Stomach smooth muscle (tissue), 2 donors: ENCODE data around the gene RFTN1.

Experiments used
- H3K27ac ChIP-seq: one replicate; pipeline ENCODE4 v1.7.0; 2013; ENCODE audit warnings: mild to moderate bottlenecking, low read length, inconsistent platforms
- H3K27me3 ChIP-seq, 2 donors: one replicate each; pipeline ENCODE4 v1.7.0; 2013; ENCODE audit warnings: low read length in 2 of 2; ENCODE audit not compliant: insufficient read depth in 2 of 2, control insufficient read depth in 1 of 2
- H3K36me3 ChIP-seq, 2 donors: one replicate each; pipeline ENCODE4 v1.7.0; 2013; ENCODE audit warnings: low read length in 2 of 2; ENCODE audit not compliant: control insufficient read depth in 2 of 2, insufficient read depth in 2 of 2
- H3K4me1 ChIP-seq: one replicate; pipeline ENCODE4 v1.7.0; 2013; ENCODE audit warnings: low read length; ENCODE audit not compliant: control insufficient read depth, insufficient read depth
- H3K4me3 ChIP-seq, 2 donors: one replicate each; pipeline ENCODE4 v1.7.0; 2013; ENCODE audit warnings: low read length in 2 of 2
- H3K9ac ChIP-seq, 2 donors: one replicate each; pipeline ENCODE4 v1.7.0; 2013; ENCODE audit warnings: low read length in 2 of 2, mild to moderate bottlenecking in 1 of 2
- H3K9me3 ChIP-seq, 2 donors: one replicate each; pipeline ENCODE4 v1.7.0; 2013; ENCODE audit warnings: low read length in 2 of 2; ENCODE audit not compliant: control insufficient read depth in 2 of 2
- donor health status: healthy.
- donor health status: Pancreatic carcinoma.

Gene RFTN1

GRCh38 chr3:16485395-16485992 lies 28.0 kb downstream of the RFTN1 start:
- Histone ChIP-seq H3K4me1 (no peaks in the 10 kb centered on the region), H3K9ac (no peak overlapping the region), H3K27me3 (no peaks in the 10 kb centered on the region), H3K27ac (no peak overlapping the region), H3K4me3 (no peak overlapping the region), H3K36me3 (no peaks in the 10 kb centered on the region), H3K9me3 (no peaks in the 10 kb centered on the region)

GRCh38 chr3:16484984-16485383 lies 28.5 kb downstream of the RFTN1 start:
- no peak overlapping the region for H3K9ac ChIP-seq
- no peak overlapping the region for H3K4me3 ChIP-seq
- H3K4me1 ChIP-seq, result no peaks in the 10 kb centered on the region
- H3K9me3 ChIP-seq, result no peaks in the 10 kb centered on the region
- no peaks in the 10 kb centered on the region for H3K36me3 ChIP-seq
- no peak overlapping the region for H3K27ac ChIP-seq
- no peaks in the 10 kb centered on the region for H3K27me3 ChIP-seq

GRCh38 chr3:16484216-16484615 lies 29.3 kb downstream of the RFTN1 start:
- Histone ChIP-seq H3K36me3 (no peaks in the 10 kb centered on the region), H3K9me3 (no peaks in the 10 kb centered on the region), H3K4me1 (no peaks in the 10 kb centered on the region), H3K4me3 (no peak overlapping the region), H3K27ac (no peak overlapping the region), H3K9ac (no peak overlapping the region), H3K27me3 (no peaks in the 10 kb centered on the region)

GRCh38 chr3:16482770-16483531 lies 30.5 kb downstream of the RFTN1 start:
- no peak overlapping the region for H3K27ac ChIP-seq
- no peaks in the 10 kb centered on the region for H3K4me1 ChIP-seq
- H3K4me3 ChIP-seq, result no peak overlapping the region
- H3K27me3 ChIP-seq, result no peaks in the 10 kb centered on the region
- no peaks in the 10 kb centered on the region for H3K9me3 ChIP-seq
- H3K9ac ChIP-seq, result no peak overlapping the region
- no peaks in the 10 kb centered on the region for H3K36me3 ChIP-seq

GRCh38 chr3:16482194-16482769 lies 31.2 kb downstream of the RFTN1 start:
- Histone ChIP-seq H3K9ac (no peak overlapping the region), H3K27me3 (no peaks in the 10 kb centered on the region), H3K4me3 (no peak overlapping the region), H3K4me1 (no peaks in the 10 kb centered on the region), H3K9me3 (no peaks in the 10 kb centered on the region), H3K27ac (no peak overlapping the region), H3K36me3 (no peaks in the 10 kb centered on the region)

GRCh38 chr3:16481546-16481897 lies 32.0 kb downstream of the RFTN1 start:
- Histone ChIP-seq H3K27me3 (no peaks in the 10 kb centered on the region), H3K4me3 (no peak overlapping the region), H3K9me3 (no peaks in the 10 kb centered on the region), H3K36me3 (no peaks in the 10 kb centered on the region), H3K4me1 (no peaks in the 10 kb centered on the region), H3K27ac (no peak overlapping the region), H3K9ac (no peak overlapping the region)

- no peaks in the 10 kb centered on the region for H3K36me3 ChIP-seq
- H3K9ac ChIP-seq, result no peak overlapping the region
- no peaks in the 10 kb centered on the region for H3K9me3 ChIP-seq
- no peak overlapping the region for H3K27ac ChIP-seq
- H3K4me1 ChIP-seq, result no peaks in the 10 kb centered on the region
- no peaks in the 10 kb centered on the region for H3K27me3 ChIP-seq
- no peak overlapping the region for H3K4me3 ChIP-seq
Measured at GRCh38 chr3:16480861-16481545, 32.5 kb downstream of the RFTN1 start.

GRCh38 chr3:16478516-16478915 lies 35.0 kb downstream of the RFTN1 start:
- Histone ChIP-seq H3K9me3 (no peaks in the 10 kb centered on the region), H3K27ac (no peak overlapping the region), H3K36me3 (no peaks in the 10 kb centered on the region), H3K27me3 (no peaks in the 10 kb centered on the region), H3K4me3 (no peak overlapping the region), H3K4me1 (no peaks in the 10 kb centered on the region), H3K9ac (no peak overlapping the region)

- no peak overlapping the region for H3K4me3 ChIP-seq
- H3K36me3 ChIP-seq, result no peaks in the 10 kb centered on the region
- no peak overlapping the region for H3K9ac ChIP-seq
- H3K4me1 ChIP-seq, result no peaks in the 10 kb centered on the region
- H3K27me3 ChIP-seq, result no peaks in the 10 kb centered on the region
- no peak overlapping the region for H3K27ac ChIP-seq
- H3K9me3 ChIP-seq, result no peaks in the 10 kb centered on the region
Measured at GRCh38 chr3:16477521-16477920, 36.0 kb downstream of the RFTN1 start.

GRCh38 chr3:16477056-16477455 lies 36.4 kb downstream of the RFTN1 start:
- no peaks in the 10 kb centered on the region for H3K9me3 ChIP-seq
- no peak overlapping the region for H3K4me3 ChIP-seq
- no peaks in the 10 kb centered on the region for H3K36me3 ChIP-seq
- no peak overlapping the region for H3K27ac ChIP-seq
- H3K4me1 ChIP-seq, result no peaks in the 10 kb centered on the region
- no peaks in the 10 kb centered on the region for H3K27me3 ChIP-seq
- H3K9ac ChIP-seq, result no peak overlapping the region
